Activated T-helper 9 cell treated with anti-CD3 and anti-CD28 coated beads, Interleukin-2, amount 50 U/mL, for 16 hours (primary cell): Measurements from ENCODE around the gene PRKAG2.
A peak's percentile ranks its signal among the peaks of the same experiment; 100 is the strongest.

Source experiments
- DNase-seq: peaks from one replicate; pipeline ENCODE4 v3.0.0-alpha.2; 2020; ENCODE audit warnings: low read depth

Gene PRKAG2

GRCh38 chr7:151865070-151865670 lies 11.7 kb downstream of the PRKAG2 start:
- no peak for DNase-seq

- no peak for DNase-seq
Observed at GRCh38 chr7:151864561-151864960, 12.4 kb downstream of the PRKAG2 start.

- no peak for DNase-seq
Observed at GRCh38 chr7:151864081-151864480, 12.8 kb downstream of the PRKAG2 start.

- no peak for DNase-seq
Observed at GRCh38 chr7:151863386-151864079, 13.4 kb downstream of the PRKAG2 start.

- no peak for DNase-seq
Observed at GRCh38 chr7:151862606-151863381, 14.1 kb downstream of the PRKAG2 start.

- no peak for DNase-seq
Observed at GRCh38 chr7:151861881-151862280, 15.0 kb downstream of the PRKAG2 start.

GRCh38 chr7:151860771-151861170 lies 16.1 kb downstream of the PRKAG2 start:
- DNase-seq: no peak

- DNase-seq: no peak
Observed at GRCh38 chr7:151859948-151860685, 16.8 kb downstream of the PRKAG2 start.

GRCh38 chr7:151859111-151859947 lies 17.6 kb downstream of the PRKAG2 start:
- no peak for DNase-seq

- DNase-seq: no peak
Observed at GRCh38 chr7:151858456-151858855, 18.5 kb downstream of the PRKAG2 start.

- DNase-seq: no peak
Observed at GRCh38 chr7:151857866-151858450, 19.0 kb downstream of the PRKAG2 start.

GRCh38 chr7:151857412-151857811 lies 19.5 kb downstream of the PRKAG2 start:
- no peak for DNase-seq

- DNase-seq: no peak
Observed at GRCh38 chr7:151856516-151856915, 20.4 kb downstream of the PRKAG2 start.

- no peak for DNase-seq
Observed at GRCh38 chr7:151856098-151856497, 20.8 kb downstream of the PRKAG2 start.

- DNase-seq: no peak
Observed at GRCh38 chr7:151854720-151855071, 22.2 kb downstream of the PRKAG2 start.

GRCh38 chr7:151853896-151854719 lies 22.8 kb downstream of the PRKAG2 start:
- no peak for DNase-seq

GRCh38 chr7:151852486-151853396 lies 24.2 kb downstream of the PRKAG2 start:
- no peak for DNase-seq

- DNase-seq: no peak
Observed at GRCh38 chr7:151851782-151852181, 25.1 kb downstream of the PRKAG2 start.

- DNase-seq: peak; percentile 5
Observed at GRCh38 chr7:151851145-151851751, 25.7 kb downstream of the PRKAG2 start.
